ENCODE results near the gene RNF103. TPM values are rescaled to one million over a fixed set of nuclear protein-coding genes. Genes with fewer than 3 reads are reported as not detected.

Gene RNF103
- total RNA-seq, 1 experiment from 2014 or later: 16.1 TPM

- Histone ChIP-seq H4K20me1 (ENCODE audit: insufficient read depth) (no peaks in the 10 kb centered on the region), H3K27ac (ENCODE audit: low read depth, low read length) (no peak overlapping the region), H3K4me2 (ENCODE audit: low read length) (no peak overlapping the region), H3K9me3 (ENCODE audit: control insufficient read depth in 1 of 2, insufficient read depth in 1 of 2, low read depth in 1 of 2, low read length in 2 of 2) (no peaks in the 10 kb centered on the region), H3K9me2 (ENCODE audit: insufficient read depth) (no peaks in the 10 kb centered on the region), H3K4me1 (ENCODE audit: control insufficient read depth in 1 of 2, insufficient read depth in 2 of 2, low read length in 2 of 2) (peaks cover 0 to 16% of the 10 kb centered on the region in 2 experiments; a peak in 2 of 4 replicates), H3K79me2 (ENCODE audit: insufficient read depth, low read length) (peaks cover 16% of the 10 kb centered on the region), H3K27me3 (ENCODE audit: insufficient read depth, low read length) (no peaks in the 10 kb centered on the region), H3K4me3 (replicated peaks in 1 of 2; ENCODE audit: low read depth in 1 of 2, low read length in 2 of 2) (no peak overlapping the region), H2AFZ (ENCODE audit: low read depth, low read length, poor library complexity, severe bottlenecking) (no peak overlapping the region), H3K9ac (ENCODE audit: low read length) (no peak overlapping the region), H3K36me3 (ENCODE audit: control insufficient read depth in 1 of 2, insufficient read depth in 2 of 2, low read length in 2 of 2) (no peaks in the 10 kb centered on the region; a peak in 1 of 4 replicates)
- ATAC-seq: no peak
- no peak for DNase-seq (ENCODE audit: low read depth, low spot score)
- no peak for TF ChIP-seq TCF7L2 (IDR thresholded peaks at IDR 0.05; ENCODE audit: borderline replicate concordance, extremely low read depth, insufficient read depth, insufficient read length)
- TF ChIP-seq ELF1 (IDR thresholded peaks at IDR 0.05; ENCODE audit: borderline replicate concordance, low read depth): no peak
- TF ChIP-seq SRF (IDR thresholded peaks at IDR 0.05; ENCODE audit: low read depth): no peak
- intact Hi-C loops (cut with micrococcal nuclease): no loop called here
- ChIA-PET RAD21 (ENCODE audit: low non-redundant PET in 1 of 2, low total read pairs in 2 of 2, uncharacterized antibody in 2 of 2, unreplicated experiment in 2 of 2) (no interaction called here), CTCF (no interaction called here), POLR2A (no interaction called here)
- no TSS peak for BruUV-seq (replicated peaks)
Measured at GRCh38 chr2:86566158-86566820, 57.4 kb downstream of the RNF103 start.

GRCh38 chr2:86563650-86564061 lies 60.0 kb downstream of the RNF103 start:
- TF ChIP-seq EZH2 (IDR thresholded peaks at IDR 0.05) (no peak), ATF3 (IDR thresholded peaks at IDR 0.05) (no peak), CBX3 (IDR thresholded peaks at IDR 0.05; ENCODE audit: low read depth) (peak; percentile 3; the same call in 1 of the 2 replicates)
- ChIA-PET CTCF (no interaction called here), RAD21 (ENCODE audit: low non-redundant PET in 1 of 2, low total read pairs in 2 of 2, uncharacterized antibody in 2 of 2, unreplicated experiment in 2 of 2) (no interaction called here), POLR2A (no interaction called here)
- peaks cover 0 to 16% of the 10 kb centered on the region in 2 experiments; a peak in 2 of 4 replicates for H3K4me1 ChIP-seq (ENCODE audit: control insufficient read depth in 1 of 2, insufficient read depth in 2 of 2, low read length in 2 of 2)
- no peaks in the 10 kb centered on the region for H3K27me3 ChIP-seq (ENCODE audit: insufficient read depth, low read length)
- no peaks in the 10 kb centered on the region for H3K9me3 ChIP-seq (ENCODE audit: control insufficient read depth in 1 of 2, insufficient read depth in 1 of 2, low read depth in 1 of 2, low read length in 2 of 2)
- intact Hi-C loops (cut with micrococcal nuclease): loop anchor here (5.0 kb wide), 1 partner anchor 121 kb away; the partner anchor contains the start of gene KDM3A
- peaks cover 38% of the 10 kb centered on the region for H3K79me2 ChIP-seq (ENCODE audit: insufficient read depth, low read length)
- H3K4me3 ChIP-seq (replicated peaks in 1 of 2; ENCODE audit: low read depth in 1 of 2, low read length in 2 of 2): peak overlapping the region; percentile 15 to 74; a peak in 3 of 4 replicates
- TSS peak; percentile 98 for BruUV-seq (replicated peaks)
- no peaks in the 10 kb centered on the region for H3K9me2 ChIP-seq (ENCODE audit: insufficient read depth)
- H4K20me1 ChIP-seq (ENCODE audit: insufficient read depth): no peaks in the 10 kb centered on the region
- H3K27ac ChIP-seq (ENCODE audit: low read depth, low read length): peak overlapping the region; percentile 77
- H2AFZ ChIP-seq (ENCODE audit: low read depth, low read length, poor library complexity, severe bottlenecking): no peak overlapping the region
- ATAC-seq (no peak), DNase-seq (ENCODE audit: low read depth, low spot score) (no peak)
- no peak overlapping the region; the same call in 1 of the 2 replicates for H3K9ac ChIP-seq (ENCODE audit: low read length)
- H3K4me2 ChIP-seq (ENCODE audit: low read length): peak overlapping the region; percentile 84
- H3K36me3 ChIP-seq (ENCODE audit: control insufficient read depth in 1 of 2, insufficient read depth in 2 of 2, low read length in 2 of 2): no peaks in the 10 kb centered on the region; a peak in 1 of 4 replicates
